ENCODE results near the gene PFKFB1. TPM values are rescaled to one million over a fixed set of nuclear protein-coding genes. Genes with fewer than 3 reads are reported as not detected.

PFKFB1 gene
- polyA plus RNA-seq, 1 experiment = not detected

Small RNA genes within 50 kb of the gene (small RNA-seq; reads per million reads assigned to genes)
- not detected for gene RF00614 (ENCODE audit: insufficient read length, low read depth)

Other genes starting within 250 kb of the PFKFB1 start
- gene ITIH6, start 195.9 kb downstream of the PFKFB1 start, polyA plus RNA-seq (2011; rRNA removed) = not detected in 2 replicates
- gene MAGED2, start 186.4 kb downstream of the PFKFB1 start, polyA plus RNA-seq (2011; rRNA removed) = 364 and 368 TPM in 2 replicates
- 60.0 and 63.2 TPM in 2 replicates for gene TRO, start 73.4 kb downstream of the PFKFB1 start, polyA plus RNA-seq (2011; rRNA removed)
- gene APEX2, start 6.2 kb upstream of the PFKFB1 start, polyA plus RNA-seq (2011; rRNA removed) = 15.0 and 15.8 TPM in 2 replicates
- not detected in 2 replicates for gene ALAS2, start 36.8 kb upstream of the PFKFB1 start, polyA plus RNA-seq (2011; rRNA removed)
- not detected in 2 replicates for gene PAGE2B, start 80.8 kb upstream of the PFKFB1 start, polyA plus RNA-seq (2011; rRNA removed)
- gene PAGE2, start 94.8 kb upstream of the PFKFB1 start, polyA plus RNA-seq (2011; rRNA removed) = not detected in 2 replicates
- gene PAGE5, start 226.2 kb upstream of the PFKFB1 start, polyA plus RNA-seq (2011; rRNA removed) = not detected in 2 replicates